Measurements from ENCODE around the gene CALCOCO2. TPM values are rescaled to one million over a fixed set of nuclear protein-coding genes. Genes with fewer than 3 reads are reported as not detected.

The CALCOCO2 gene
- total and polyA plus RNA-seq, 2 of the 13 experiments (the other 11 are each of a cell fraction or from before 2014, with no cell fraction given) = 72.9 to 111 TPM

GRCh38 chr17:48799069-48799723, 31.6 kb upstream of the CALCOCO2 start (continued):
- TF ChIP-seq MLX (CRISPR knock-in tag; IDR thresholded peaks at IDR 0.05) = 0 out of 2 replicates have a peak, but pooled peaks have one; percentile 15
- no peak for TF ChIP-seq USF2 (IDR thresholded peaks at IDR 0.05; ENCODE audit: low read depth, low read length)
- no peak for TF ChIP-seq USF2 (CRISPR knock-in tag; IDR thresholded peaks at IDR 0.05; ENCODE audit: borderline replicate concordance)
- peak; percentile 25; the same call in 1 of the 2 replicates for TF ChIP-seq HDAC2 (CRISPR knock-in tag; IDR thresholded peaks at IDR 0.05)
- 0 out of 2 replicates have a peak, but pooled peaks have one; percentile 32 for TF ChIP-seq ZNF556 (CRISPR knock-in tag; IDR thresholded peaks at IDR 0.05; ENCODE audit: borderline replicate concordance)
- TF ChIP-seq LCORL (IDR thresholded peaks at IDR 0.05) = no peak
- peak; percentile 84 for TF ChIP-seq LCORL (CRISPR knock-in tag; IDR thresholded peaks at IDR 0.05)
- TF ChIP-seq ZMYM4 (CRISPR knock-in tag; IDR thresholded peaks at IDR 0.05) = peak; percentile 48; the same call in 1 of the 2 replicates
- peak; percentile 50; the same call in 1 of the 2 replicates for TF ChIP-seq TFDP2 (CRISPR knock-in tag; IDR thresholded peaks at IDR 0.05)
- no peak for TF ChIP-seq DZIP1 (CRISPR knock-in tag; IDR thresholded peaks at IDR 0.05)
- peak; percentile 47; the same call in 1 of the 2 replicates for TF ChIP-seq BORCS8-MEF2B (CRISPR knock-in tag; IDR thresholded peaks at IDR 0.05)
- peak; percentile 43; the same call in 1 of the 2 replicates for TF ChIP-seq IKZF5 (CRISPR knock-in tag; IDR thresholded peaks at IDR 0.05)
- no peak for TF ChIP-seq NCOA5 (CRISPR knock-in tag; IDR thresholded peaks at IDR 0.05)
- TF ChIP-seq GABPB1 (CRISPR knock-in tag; IDR thresholded peaks at IDR 0.05) = 0 out of 2 replicates have a peak, but pooled peaks have one; percentile 17
- TF ChIP-seq ARNTL (CRISPR knock-in tag; IDR thresholded peaks at IDR 0.05) = peak; percentile 78
